GM12878 (cell line): ENCODE data around the gene MGAT5. TPM values are rescaled to one million over a fixed set of nuclear protein-coding genes. Genes with fewer than 3 reads are reported as not detected.

ENCODE experiments used
- ATAC-seq: fragments of 200-7000 bp; cut with Tn5 transposase; 3 replicates; pipeline ENCODE4 v1.9.1; 2020; ENCODE audit warnings: mild to moderate bottlenecking, moderate library complexity
- BruUV-seq: library from RNA; stranded (reverse); fragments of 400-500 nt; replicated peaks from 2 replicates; lab custom pipeline; 2021; lab: Mats Ljungman, UMichigan
- CTCF ChIA-PET: fragments of 300-600 bp; sonication (Branson Sonifier 250); formaldehyde crosslinking; extraction: SDS; loops from one replicate; lab custom pipeline; 2021; ENCODE audit warnings: inconsistent platforms; lab: Yijun Ruan, JAX
- POLR2A ChIA-PET: fragments of 350-600 bp; formaldehyde crosslinking; extraction: SDS; loops from one replicate; lab custom pipeline; 2021; ENCODE audit warnings: inconsistent platforms; lab: Charles Lee
- RAD21 ChIA-PET: fragments of 300-600 bp; sonication (Branson Sonifier 250); formaldehyde crosslinking; loops from one replicate; lab custom pipeline; 2023; ENCODE audit warnings: antibody characterized with exemption; ENCODE audit not compliant: unreplicated experiment; lab: Charles Lee
- SMC1A ChIA-PET: fragments of 300-600 bp; sonication (Branson Sonifier 250); formaldehyde crosslinking; loops from one replicate; lab custom pipeline; 2023; ENCODE audit not compliant: unreplicated experiment, uncharacterized antibody; lab: Charles Lee
- DNase-seq: peaks from one replicate; pipeline ENCODE4 v3.0.0-alpha.2; 2011; ENCODE audit warnings: low read depth, low spot score
- FAIRE-seq: peaks from 3 replicates; lab custom pipeline; 2011; peaks lifted over from hg19 to GRCh38; lab: Jason Lieb, UNC
- H2AFZ ChIP-seq: 2 replicates; pipeline ENCODE4 v1.6.0; 2011; ENCODE audit warnings: low read depth, low read length, control low read depth; ENCODE audit not compliant: control insufficient read depth
- H3K27ac ChIP-seq: 2 replicates; pipeline ENCODE4 v1.5.1; 2011; ENCODE audit warnings: control low read depth; ENCODE audit not compliant: control insufficient read depth, insufficient read depth
- H3K27me3 ChIP-seq, 2 experiments: replicated peaks in 1 of 2; 2 replicates each; pipeline versions ENCODE4 v1.6.0 to v1.6.1; 2011; ENCODE audit warnings: low read length in 1 of 2; ENCODE audit not compliant: control insufficient read depth in 2 of 2, insufficient read depth in 2 of 2
- H3K36me3 ChIP-seq, 2 experiments: 2 replicates each; pipeline ENCODE4 v1.5.1; 2011; ENCODE audit warnings: low read length in 1 of 2; ENCODE audit not compliant: control insufficient read depth in 2 of 2, insufficient read depth in 2 of 2
- H3K4me1 ChIP-seq: 2 replicates; pipeline ENCODE4 v1.6.1; 2011; ENCODE audit warnings: mild to moderate bottlenecking, low read length, moderate library complexity, mixed read lengths; ENCODE audit not compliant: control insufficient read depth, insufficient read depth
- H3K4me2 ChIP-seq: 2 replicates; pipeline ENCODE4 v1.6.0; 2011; ENCODE audit warnings: control low read depth; ENCODE audit not compliant: control insufficient read depth, insufficient read depth
- H3K4me3 ChIP-seq: fragments of 200-600 bp; sonication (generic); 2 replicates; pipeline ENCODE4 v1.5.1; 2016
- H3K79me2 ChIP-seq: 2 replicates; pipeline ENCODE4 v1.6.0; 2011; ENCODE audit warnings: low read length; ENCODE audit not compliant: control insufficient read depth, insufficient read depth
- H3K9ac ChIP-seq: 2 replicates; pipeline ENCODE4 v1.8.0; 2011; ENCODE audit warnings: low read length, control low read depth, mixed read lengths; ENCODE audit not compliant: control insufficient read depth, insufficient read depth
- H3K9me3 ChIP-seq: replicated peaks from 3 replicates; pipeline ENCODE4 v1.5.1; 2011; ENCODE audit warnings: mild to moderate bottlenecking, low read length; ENCODE audit not compliant: control insufficient read depth, insufficient read depth
- H4K20me1 ChIP-seq: 2 replicates; pipeline ENCODE4 v1.6.0; 2011; ENCODE audit not compliant: control insufficient read depth, insufficient read depth
- ASH2L ChIP-seq: fragments of 300-600, 200-600 bp; sonication (generic); IDR thresholded peaks from 2 replicates; pipeline ENCODE4 v1.6.1; 2017; ENCODE audit warnings: low read depth, mild to moderate bottlenecking, borderline replicate concordance
- BRCA1 ChIP-seq: IDR thresholded peaks from 2 replicates; pipeline ENCODE4 v1.6.1; 2011; ENCODE audit warnings: low read depth, low read length, improper control_type of control experiment
- JUNB ChIP-seq: IDR thresholded peaks from 2 replicates; pipeline ENCODE4 v1.6.1; 2016; ENCODE audit warnings: antibody characterized with exemption, mild to moderate bottlenecking
- RAD21 ChIP-seq: IDR thresholded peaks from 2 replicates; pipeline ENCODE4 v1.6.1; 2011; ENCODE audit warnings: mild to moderate bottlenecking, low read depth, low read length, moderate library complexity; ENCODE audit not compliant: insufficient read depth
- WGBS: methylation state at CpG from one replicate; pipeline ENCODE4 v1.1.6; 2016; ENCODE audit warnings: low lambda C conversion rate; ENCODE audit not compliant: insufficient replicate concordance, insufficient coverage; ENCODE audit errors: missing lambda C conversion rate; 5-methylcytosine and 5-hydroxymethylcytosine counted together
- in situ Hi-C: fragments of 300-500 bp; cut with MboI; formaldehyde crosslinking; loops from 9 replicates; pipeline ENCODE4 v1.14.3; 2018; ENCODE audit warnings: mixed read lengths
- intact Hi-C: fragments of 100-400 bp; cut with micrococcal nuclease; formaldehyde crosslinking; loops from one replicate; pipeline ENCODE4 v1.14.2; 2022; ENCODE audit not compliant: unreplicated experiment
- polyA plus RNA-seq, 11 experiments: library from polyadenylated mRNA; depleted of rRNA in 4 of 11; unstranded in 6 of 11; stranded (reverse) in 5 of 11; fragments of >200 nt; fragmentation: Nextera tagmentation in 4 of 11; fragmentation: Illumina TruSeq in 1 of 11; extraction: Ambion mirVana in 4 of 11; extraction: Trizol in 1 of 11; gene quantifications; 1 replicate in 1 of 11; 2 replicates in 10 of 11; pipeline versions ENCODE4 v1.2.1 to v1.2.3, GENCODE V29; 2011 to 2016; ENCODE audit warnings: inconsistent platforms in 2 of 11, missing spikeins in 2 of 11, low read depth in 1 of 11
- total RNA-seq, 4 experiments: library from RNA; depleted of rRNA in 3 of 4; stranded (reverse); fragments of >200 nt in 3 of 4; fragmentation: Illumina TruSeq in 1 of 4; extraction: Trizol in 1 of 4; gene quantifications; 2 replicates each; pipeline versions ENCODE4 v1.2.1 to v1.2.3, GENCODE V29; 2013 to 2021
- TF ChIP-seq, protein P1 (sequence below): fragments of 450-650 bp; conservative IDR thresholded peaks from 2 replicates; pipeline ENCODE4 v1.6.1; 2017; ENCODE audit warnings: mild to moderate bottlenecking, moderate library complexity

The MGAT5 gene
- total and polyA plus RNA-seq, 10 of the 15 experiments (the other 5 are each of a cell fraction or from before 2014, with no cell fraction given) = 4.9 to 104 (median 36.2) TPM

DNA sequence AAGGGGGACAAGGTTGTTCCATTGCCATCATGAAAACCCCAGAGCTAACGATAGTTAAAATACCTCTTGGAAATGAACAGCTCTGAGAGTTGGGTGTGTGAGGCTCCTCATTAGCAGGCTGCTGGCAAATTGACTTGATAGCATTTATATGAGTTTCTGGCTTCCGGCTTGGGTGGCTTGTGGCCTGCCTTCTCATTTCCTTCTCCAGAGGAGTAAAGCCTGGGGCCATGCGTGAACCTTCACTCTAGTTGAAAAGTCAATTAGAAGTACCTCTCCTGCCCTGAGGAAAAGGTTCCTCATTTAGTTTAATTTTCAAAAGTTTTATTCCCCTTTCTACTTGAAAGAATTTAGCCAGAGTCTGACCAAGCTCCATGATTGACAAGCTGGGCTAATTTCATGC lies 67.1 kb downstream of the MGAT5 start:
- Histone ChIP-seq H3K9ac (no peak overlapping the region; the same call in 1 of the 2 replicates), H3K4me2 (no peak overlapping the region), H3K4me3 (no peak overlapping the region), H4K20me1 (no peaks in the 10 kb centered on the region), H3K36me3 (peaks cover 17 to 25% of the 10 kb centered on the region in 2 experiments), H2AFZ (no peak overlapping the region), H3K27ac (no peak overlapping the region), H3K4me1 (peaks cover 26% of the 10 kb centered on the region), H3K79me2 (peaks cover 10% of the 10 kb centered on the region), H3K27me3 (no peaks in the 10 kb centered on the region), H3K9me3 (no peaks in the 10 kb centered on the region)
- no TSS peak for BruUV-seq
- TF ChIP-seq RAD21 (no peak), ASH2L (no peak), JUNB (no peak), BRCA1 (no peak)
- TF ChIP-seq, protein P1, sequence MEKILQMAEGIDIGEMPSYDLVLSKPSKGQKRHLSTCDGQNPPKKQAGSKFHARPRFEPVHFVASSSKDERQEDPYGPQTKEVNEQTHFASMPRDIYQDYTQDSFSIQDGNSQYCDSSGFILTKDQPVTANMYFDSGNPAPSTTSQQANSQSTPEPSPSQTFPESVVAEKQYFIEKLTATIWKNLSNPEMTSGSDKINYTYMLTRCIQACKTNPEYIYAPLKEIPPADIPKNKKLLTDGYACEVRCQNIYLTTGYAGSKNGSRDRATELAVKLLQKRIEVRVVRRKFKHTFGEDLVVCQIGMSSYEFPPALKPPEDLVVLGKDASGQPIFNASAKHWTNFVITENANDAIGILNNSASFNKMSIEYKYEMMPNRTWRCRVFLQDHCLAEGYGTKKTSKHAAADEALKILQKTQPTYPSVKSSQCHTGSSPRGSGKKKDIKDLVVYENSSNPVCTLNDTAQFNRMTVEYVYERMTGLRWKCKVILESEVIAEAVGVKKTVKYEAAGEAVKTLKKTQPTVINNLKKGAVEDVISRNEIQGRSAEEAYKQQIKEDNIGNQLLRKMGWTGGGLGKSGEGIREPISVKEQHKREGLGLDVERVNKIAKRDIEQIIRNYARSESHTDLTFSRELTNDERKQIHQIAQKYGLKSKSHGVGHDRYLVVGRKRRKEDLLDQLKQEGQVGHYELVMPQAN = no peak
- no peak for FAIRE-seq
- intact Hi-C loops (no loop called here), in situ Hi-C loops (no loop called here)
- no peak for ATAC-seq
- CTCF ChIA-PET = no interaction called here
- WGBS = 98% methylated on average over 3 of the region's 3 CpGs
- POLR2A ChIA-PET = no interaction called here
- SMC1A ChIA-PET = interaction anchor here (0.9 kb wide), 1 partner anchor 10 kb away, joined by 4 read pairs; no protein-coding TSS in a partner anchor
- DNase-seq = no peak
- RAD21 ChIA-PET = no interaction called here
